Activated CD4-positive, alpha-beta T cell treated with anti-CD3 and anti-CD28 coated beads for 24 hours (primary cell): ENCODE results near the gene MBTPS2.

Source experiments
- DNase-seq, 2 donors: peaks; one replicate each; pipeline ENCODE4 v3.0.0-alpha.2; 2020; ENCODE audit warnings: low read depth in 2 of 2

MBTPS2 gene

GRCh38 chrX:21934414-21934813 lies 95.0 kb downstream of the MBTPS2 start:
- no peak for DNase-seq
